HG02970 (cell line): ENCODE data around the gene PLEKHM3.

Experiments
- ATAC-seq: cut with Tn5 transposase; IDR thresholded peaks from one replicate; pipeline ENCODE4 v1.9.1; 2021; ENCODE audit warnings: mild to moderate bottlenecking, moderate library complexity, moderate number of reproducible peaks; ENCODE audit not compliant: unreplicated experiment, low FRiP score

The PLEKHM3 gene

GRCh38 chr2:207896525-207897285 lies 128.6 kb downstream of the PLEKHM3 start:
- no peak for ATAC-seq

GRCh38 chr2:207895274-207895860 lies 130.0 kb downstream of the PLEKHM3 start:
- ATAC-seq = no peak

- no peak for ATAC-seq
These were observed 132.5 kb downstream of the PLEKHM3 start for GRCh38 chr2:207892716-207893402.

DNA sequence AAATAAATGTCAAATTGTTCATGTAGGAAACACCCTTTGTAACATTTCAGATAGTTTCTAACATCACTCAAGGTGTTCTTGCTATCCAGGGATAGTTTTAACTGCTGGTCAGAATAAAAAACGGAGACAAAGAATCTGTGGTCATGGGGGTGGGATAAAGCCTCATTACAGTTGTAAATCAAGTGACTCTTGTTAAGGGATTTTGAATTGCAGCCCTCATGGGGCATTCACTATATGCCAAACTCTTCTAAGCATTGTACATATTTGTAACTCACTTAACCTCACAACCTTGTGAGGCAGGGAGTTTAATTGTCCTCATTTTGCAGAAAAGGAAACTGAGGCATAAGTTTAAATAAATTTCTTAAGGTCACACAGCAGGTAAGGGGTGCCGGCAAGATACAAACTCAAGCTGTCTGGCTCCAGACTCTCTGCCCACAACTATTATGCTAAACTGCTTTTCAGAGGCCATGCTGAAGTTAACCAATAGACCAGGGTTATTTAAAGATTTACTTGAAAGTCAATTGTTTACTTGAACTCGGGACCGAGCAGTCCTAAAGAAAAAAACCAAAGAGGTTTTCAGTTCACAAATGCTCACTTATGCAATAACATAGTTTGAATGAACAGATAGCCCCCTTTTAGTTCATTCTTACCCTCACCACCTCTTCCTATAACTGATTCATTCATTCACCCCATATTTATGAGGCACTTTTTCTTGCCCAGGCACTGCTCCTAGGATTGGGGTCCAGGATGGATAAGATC lies 134.1 kb downstream of the PLEKHM3 start:
- ATAC-seq = no peak

DNA sequence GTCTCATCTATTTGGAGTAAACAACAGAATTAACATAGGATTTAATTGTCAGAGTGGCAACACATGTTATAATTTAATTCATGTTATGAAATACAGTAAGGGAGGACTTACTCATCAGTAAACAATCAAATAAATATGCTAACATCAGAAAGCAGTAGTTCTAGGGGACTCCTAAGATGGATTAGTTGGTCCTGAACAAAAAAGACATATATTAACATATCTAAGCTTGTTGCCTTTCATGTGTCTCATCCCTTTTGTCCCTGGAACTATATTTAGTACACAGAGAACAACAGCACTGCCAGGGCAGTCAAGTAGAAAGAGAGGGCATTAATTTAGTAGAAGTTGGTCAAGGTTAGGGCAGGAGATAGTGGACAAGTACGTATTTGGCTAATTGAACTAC lies 137.8 kb downstream of the PLEKHM3 start:
- no peak for ATAC-seq

GRCh38 chr2:207885010-207885409 lies 140.3 kb downstream of the PLEKHM3 start:
- ATAC-seq = no peak

DNA sequence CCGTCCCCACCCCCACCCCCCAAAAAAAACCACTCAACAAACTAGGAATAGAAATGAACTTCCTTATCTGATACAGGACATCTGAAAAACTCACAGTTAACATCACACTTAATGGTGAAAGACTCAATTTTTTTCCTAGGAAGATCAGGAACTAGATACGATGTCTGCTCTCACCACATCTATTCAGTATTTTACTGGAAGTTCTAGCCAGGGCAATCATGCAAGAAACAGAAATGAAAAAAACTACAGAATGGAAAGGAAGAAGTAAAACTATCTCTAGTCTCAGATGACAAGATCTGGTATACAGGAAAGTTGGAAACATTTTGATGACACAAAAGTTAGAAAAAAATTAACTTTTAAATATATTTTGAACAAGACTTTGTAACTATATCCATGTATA lies 141.2 kb downstream of the PLEKHM3 start:
- no peak for ATAC-seq

GRCh38 chr2:207883002-207883780 lies 142.1 kb downstream of the PLEKHM3 start:
- no peak for ATAC-seq

GRCh38 chr2:207881902-207882301 lies 143.4 kb downstream of the PLEKHM3 start:
- ATAC-seq = no peak

DNA sequence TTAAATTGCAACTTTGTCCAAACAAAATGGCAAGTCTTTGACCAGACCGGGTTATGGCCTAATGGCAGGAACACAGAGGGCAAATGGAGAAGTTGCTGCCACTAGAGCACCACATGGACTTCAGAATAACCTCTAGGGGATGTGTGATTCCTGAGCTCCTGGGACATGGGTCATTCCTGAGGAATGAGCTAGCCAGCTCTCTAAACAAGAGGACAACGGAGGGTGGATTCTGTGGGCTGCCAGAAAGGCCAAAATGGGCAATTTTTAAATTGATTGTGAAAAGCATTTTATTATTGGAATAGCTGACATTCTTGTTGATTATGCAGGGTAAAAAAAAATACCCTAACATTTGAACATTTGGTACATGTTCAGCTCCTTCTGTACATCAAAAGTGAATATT lies 145.8 kb downstream of the PLEKHM3 start:
- ATAC-seq = no peak

- ATAC-seq = no peak
These were observed 148.3 kb downstream of the PLEKHM3 start for GRCh38 chr2:207876842-207877535.

DNA sequence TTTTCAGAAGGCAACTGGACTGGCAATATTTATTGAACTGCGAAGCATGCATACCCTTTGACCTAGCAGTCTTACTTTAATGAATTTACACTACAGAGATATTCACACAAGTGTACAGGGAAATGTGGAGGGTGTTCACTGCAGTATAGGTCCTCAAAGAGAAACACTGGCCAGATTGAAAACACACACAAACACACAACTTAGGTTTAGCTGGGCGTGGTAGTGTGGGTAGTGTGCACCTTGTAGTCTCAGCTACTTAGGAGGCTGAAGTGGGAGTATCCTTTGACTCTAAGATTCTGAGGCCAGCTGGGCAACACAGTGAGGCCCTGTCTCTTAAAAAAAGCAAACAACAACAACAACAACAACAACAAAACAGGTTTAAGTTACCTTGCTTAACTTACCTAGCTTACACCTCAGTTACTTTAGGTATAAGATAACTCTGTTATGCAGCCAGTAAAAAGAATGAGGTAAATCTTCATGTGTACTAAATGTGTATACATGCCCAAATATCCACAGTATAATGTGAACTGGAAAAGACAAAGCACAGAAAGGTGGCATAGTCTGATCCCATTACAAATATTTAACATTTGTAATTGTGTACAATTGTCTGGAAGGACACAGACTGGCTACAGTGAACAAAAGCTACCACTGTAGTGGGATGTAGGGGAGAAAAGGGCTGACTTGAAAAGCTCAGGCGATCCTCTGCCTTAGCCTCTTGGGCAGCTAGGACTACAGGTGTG lies 149.7 kb downstream of the PLEKHM3 start:
- no peak for ATAC-seq

- no peak for ATAC-seq
These were observed 151.5 kb downstream of the PLEKHM3 start for GRCh38 chr2:207873794-207874193.

DNA sequence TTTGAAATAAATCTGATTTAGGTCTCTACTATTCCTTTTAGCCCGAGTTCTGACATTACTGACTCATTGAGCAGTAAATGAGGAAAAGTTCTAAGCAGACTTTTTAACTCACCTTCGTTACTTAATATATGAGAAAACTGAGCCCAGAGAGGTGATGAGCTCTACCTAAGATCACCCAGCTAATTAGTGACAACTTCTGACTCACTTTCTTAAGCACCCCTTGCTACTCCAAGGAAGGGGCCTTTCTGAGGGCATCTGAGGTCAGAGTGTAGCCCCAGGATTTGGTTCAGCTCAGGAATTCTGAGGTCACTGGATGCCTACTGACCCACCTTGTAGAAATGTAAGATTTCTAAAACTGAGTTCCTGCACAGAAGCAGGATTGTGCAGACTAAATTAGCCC lies 153.4 kb downstream of the PLEKHM3 start:
- no peak for ATAC-seq

- ATAC-seq = no peak
These were observed 153.8 kb downstream of the PLEKHM3 start for GRCh38 chr2:207871506-207871905.

- no peak for ATAC-seq
These were observed 154.5 kb downstream of the PLEKHM3 start for GRCh38 chr2:207870814-207871213.

DNA sequence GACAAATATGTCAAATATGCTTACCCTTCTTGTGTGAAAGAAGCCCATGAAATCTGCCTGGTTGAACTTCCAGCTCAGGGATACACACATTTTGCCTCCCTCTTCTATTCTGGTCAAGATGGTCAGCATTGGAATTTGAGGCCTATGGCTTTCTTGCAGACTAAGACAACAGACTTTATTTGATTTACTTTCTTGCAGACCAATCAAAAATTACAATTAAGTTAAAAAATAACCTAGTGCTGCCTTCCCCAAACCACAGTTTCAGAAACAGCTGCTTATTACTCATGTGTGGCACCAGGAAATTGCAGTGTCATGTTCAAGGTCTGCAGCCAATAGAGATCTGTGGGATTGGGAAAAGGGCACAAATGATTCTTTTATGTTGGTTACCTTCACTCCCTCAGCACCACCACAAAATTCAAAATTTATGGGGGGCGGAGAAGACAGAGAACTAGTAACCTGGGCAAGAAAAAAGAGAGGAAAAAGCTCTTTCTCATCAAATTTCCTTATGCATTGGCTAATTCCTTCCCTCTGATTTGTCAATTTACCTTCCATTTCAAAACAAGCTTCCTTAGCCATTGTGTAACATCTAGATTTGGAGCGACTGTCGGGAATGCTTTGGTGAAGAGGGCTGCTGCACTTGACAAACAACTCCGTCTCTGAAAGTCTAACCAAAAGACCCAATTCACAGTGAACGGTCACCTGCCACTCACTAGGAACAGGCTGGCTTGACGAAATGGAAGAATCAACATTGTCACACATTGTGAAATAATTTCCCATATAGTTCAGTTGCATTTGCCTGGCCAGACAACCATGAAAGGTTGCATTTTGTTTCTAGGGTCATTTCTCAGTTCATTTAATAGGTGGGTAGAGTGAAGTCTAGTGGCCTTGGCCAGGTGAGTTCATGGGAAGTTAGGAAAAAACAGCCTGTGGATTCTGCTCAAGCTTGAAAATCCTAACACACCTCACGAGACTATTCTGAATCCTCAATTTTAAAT lies 155.2 kb downstream of the PLEKHM3 start:
- ATAC-seq = no peak
